ENCODE results near the gene POU5F1.

DNA sequence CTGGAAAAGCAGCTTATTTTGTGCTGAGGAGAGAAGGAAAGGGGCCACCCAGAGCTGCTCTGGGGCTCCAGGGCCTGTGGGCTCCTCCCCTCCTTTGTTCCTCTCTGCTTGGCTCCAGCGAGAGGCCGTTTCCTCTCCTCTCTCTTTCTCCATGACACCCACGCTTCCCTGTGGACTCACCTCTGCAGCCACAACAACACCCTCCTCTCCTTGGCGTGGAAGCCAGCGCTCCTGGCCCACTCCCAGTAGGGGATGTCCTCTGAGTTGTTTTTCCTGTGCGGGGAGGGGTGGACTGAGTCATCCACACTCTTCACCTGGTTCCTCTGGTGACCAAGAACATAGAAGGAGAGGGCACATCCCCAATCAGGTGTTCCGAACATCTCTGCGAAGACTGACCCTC is 45.3 kb downstream of the POU5F1 start:
- TF ChIP-seq POLR2A (IDR thresholded peaks at IDR 0.05) = no peak
- TF ChIP-seq, protein P1, sequence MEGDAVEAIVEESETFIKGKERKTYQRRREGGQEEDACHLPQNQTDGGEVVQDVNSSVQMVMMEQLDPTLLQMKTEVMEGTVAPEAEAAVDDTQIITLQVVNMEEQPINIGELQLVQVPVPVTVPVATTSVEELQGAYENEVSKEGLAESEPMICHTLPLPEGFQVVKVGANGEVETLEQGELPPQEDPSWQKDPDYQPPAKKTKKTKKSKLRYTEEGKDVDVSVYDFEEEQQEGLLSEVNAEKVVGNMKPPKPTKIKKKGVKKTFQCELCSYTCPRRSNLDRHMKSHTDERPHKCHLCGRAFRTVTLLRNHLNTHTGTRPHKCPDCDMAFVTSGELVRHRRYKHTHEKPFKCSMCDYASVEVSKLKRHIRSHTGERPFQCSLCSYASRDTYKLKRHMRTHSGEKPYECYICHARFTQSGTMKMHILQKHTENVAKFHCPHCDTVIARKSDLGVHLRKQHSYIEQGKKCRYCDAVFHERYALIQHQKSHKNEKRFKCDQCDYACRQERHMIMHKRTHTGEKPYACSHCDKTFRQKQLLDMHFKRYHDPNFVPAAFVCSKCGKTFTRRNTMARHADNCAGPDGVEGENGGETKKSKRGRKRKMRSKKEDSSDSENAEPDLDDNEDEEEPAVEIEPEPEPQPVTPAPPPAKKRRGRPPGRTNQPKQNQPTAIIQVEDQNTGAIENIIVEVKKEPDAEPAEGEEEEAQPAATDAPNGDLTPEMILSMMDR (IDR thresholded peaks at IDR 0.05) = no peak
